NCI-H1048 (cell line): ENCODE results near the gene NOP16.
A peak's percentile ranks its signal among the peaks of the same experiment; 100 is the strongest.

Experiments used
- DNase-seq: peaks from one replicate; lab custom pipeline; 2025; lab: John Stamatoyannopoulos, UW

Gene NOP16

GRCh38 chr5:176386491-176386890, 1.9 kb downstream of the NOP16 start:
- no peak for DNase-seq

- DNase-seq = no peak
Measured at GRCh38 chr5:176384991-176385390, 3.4 kb downstream of the NOP16 start.

GRCh38 chr5:176384366-176384930, 4.0 kb downstream of the NOP16 start:
- no peak for DNase-seq

GRCh38 chr5:176383961-176384360, 4.4 kb downstream of the NOP16 start:
- DNase-seq = no peak

- DNase-seq = no peak
Measured at GRCh38 chr5:176383248-176383905, 5.0 kb downstream of the NOP16 start.

- no peak for DNase-seq
Measured at GRCh38 chr5:176382721-176383120, 5.7 kb downstream of the NOP16 start.

- no peak for DNase-seq
Measured at GRCh38 chr5:176381979-176382378, 6.4 kb downstream of the NOP16 start.

GRCh38 chr5:176381423-176381822, 7.0 kb downstream of the NOP16 start:
- no peak for DNase-seq

- DNase-seq = no peak
Measured at GRCh38 chr5:176379881-176380280, 8.5 kb downstream of the NOP16 start.

GRCh38 chr5:176373100-176373818, 15.1 kb downstream of the NOP16 start:
- DNase-seq = no peak

GRCh38 chr5:176371621-176372539, 16.5 kb downstream of the NOP16 start:
- no peak for DNase-seq

- DNase-seq = no peak
Measured at GRCh38 chr5:176369934-176370711, 18.3 kb downstream of the NOP16 start.

- no peak for DNase-seq
Measured at GRCh38 chr5:176368726-176369125, 19.7 kb downstream of the NOP16 start.

- DNase-seq = no peak
Measured at GRCh38 chr5:176366232-176366894, 22.0 kb downstream of the NOP16 start.

GRCh38 chr5:176365351-176366231, 22.8 kb downstream of the NOP16 start, which contains the start of gene ARL10:
Gene ARL10, plus strand, starts transcription at chr5:176365487. Its CDS starts 77 bp downstream, at chr5:176365564.
- DNase-seq = no peak

- no peak for DNase-seq
Measured at GRCh38 chr5:176364765-176365350, 23.5 kb downstream of the NOP16 start.

- no peak for DNase-seq
Measured at GRCh38 chr5:176362233-176362490, 26.2 kb downstream of the NOP16 start.

- peak; percentile 86 for DNase-seq
Measured at GRCh38 chr5:176361437-176362232, 26.8 kb downstream of the NOP16 start, which contains the start of gene KIAA1191. Gene KIAA1191, minus strand, starts transcription at chr5:176361764. Its CDS starts 2,256 bp downstream, at chr5:176359508.
